ENCODE data around the gene MMAB. TPM values are rescaled to one million over a fixed set of nuclear protein-coding genes. Genes with fewer than 3 reads are reported as not detected.

MMAB gene
- total RNA-seq, 1 donor from 2014 or later: 24.7 TPM

GRCh38 chr12:109568486-109568885, 4.8 kb downstream of the MMAB start:
- Mint-ChIP-seq H3K4me1 (peaks cover 13% of the 10 kb centered on the region), H3K27ac (no peak overlapping the region), H3K27me3 (ENCODE audit: insufficient read depth, low read depth) (peaks cover 5% of the 10 kb centered on the region), H3K9me3 (no peaks in the 10 kb centered on the region), H3K4me3 (no peak overlapping the region), H3K36me3 (peaks cover 23% of the 10 kb centered on the region)
- no peak for DNase-seq (ENCODE audit: low spot score)
- no peaks in the 10 kb centered on the region for H3F3A ChIP-seq (ENCODE audit: low read depth)
- H3K27me3 ChIP-seq: no peaks in the 10 kb centered on the region
- TF ChIP-seq EZH2phosphoT487 (IDR thresholded peaks at IDR 0.05): no peak
- no peak for TF ChIP-seq CTCF (IDR thresholded peaks at IDR 0.05)
- no peak for TF ChIP-seq EZH2 (IDR thresholded peaks at IDR 0.05)
- no peak overlapping the region for H3K9ac ChIP-seq
- peaks cover 5% of the 10 kb centered on the region for H3K79me2 ChIP-seq (ENCODE audit: low read depth)
- no peaks in the 10 kb centered on the region for H3K36me3 ChIP-seq
- no peaks in the 10 kb centered on the region for H4K20me1 ChIP-seq (ENCODE audit: low read depth)
- no peak overlapping the region for H3K4me2 ChIP-seq
- H3K4me1 ChIP-seq: peaks cover 6% of the 10 kb centered on the region
- no peak overlapping the region for H3K4me3 ChIP-seq
- H3K9me3 ChIP-seq (ENCODE audit: low read depth): no peaks in the 10 kb centered on the region
- H2AFZ ChIP-seq (replicated peaks): no peak overlapping the region
- H3K27ac ChIP-seq: no peak overlapping the region

GRCh38 chr12:109567967-109568366, 5.3 kb downstream of the MMAB start:
- Mint-ChIP-seq H3K4me3 (no peak overlapping the region), H3K27ac (no peak overlapping the region)

DNA sequence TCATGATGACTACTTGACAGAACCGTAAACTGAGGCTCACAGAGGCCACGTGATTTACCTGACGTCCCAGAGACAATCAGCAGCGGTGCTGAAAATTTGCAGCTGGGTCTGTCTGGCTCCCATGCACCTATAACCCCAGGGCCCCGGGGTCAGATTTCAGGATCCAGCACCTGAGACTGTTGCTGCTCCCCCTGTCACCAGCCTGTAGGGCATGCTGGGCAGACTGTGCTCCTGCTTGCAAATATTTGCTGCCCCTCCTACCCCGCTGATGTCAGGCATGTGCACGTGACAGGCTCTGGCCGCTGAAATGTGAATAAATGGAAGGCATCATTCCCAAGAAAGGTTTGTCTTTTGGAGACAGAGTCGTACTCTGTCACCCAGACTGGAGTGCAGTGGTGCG, 6.0 kb downstream of the MMAB start:
- Histone ChIP-seq H3F3A (ENCODE audit: low read depth) (no peaks in the 10 kb centered on the region), H3K27me3 (no peaks in the 10 kb centered on the region), H2AFZ (replicated peaks) (no peak overlapping the region), H3K9ac (no peak overlapping the region), H3K9me3 (ENCODE audit: low read depth) (no peaks in the 10 kb centered on the region), H3K4me2 (no peak overlapping the region), H3K4me3 (no peak overlapping the region), H3K27ac (no peak overlapping the region), H3K4me1 (no peaks in the 10 kb centered on the region), H3K79me2 (ENCODE audit: low read depth) (no peaks in the 10 kb centered on the region), H3K36me3 (no peaks in the 10 kb centered on the region), H4K20me1 (ENCODE audit: low read depth) (no peaks in the 10 kb centered on the region)
- H3K4me3 Mint-ChIP-seq: no peak overlapping the region
- H3K27ac Mint-ChIP-seq: no peak overlapping the region
- peaks cover 5% of the 10 kb centered on the region for H3K4me1 Mint-ChIP-seq
- H3K9me3 Mint-ChIP-seq: no peaks in the 10 kb centered on the region
- H3K27me3 Mint-ChIP-seq (ENCODE audit: insufficient read depth, low read depth): peaks cover 4% of the 10 kb centered on the region
- no peak for DNase-seq (ENCODE audit: low spot score)
- TF ChIP-seq CTCF (IDR thresholded peaks at IDR 0.05) (no peak), EZH2phosphoT487 (IDR thresholded peaks at IDR 0.05) (no peak), EZH2 (IDR thresholded peaks at IDR 0.05) (no peak)
- H3K36me3 Mint-ChIP-seq: peaks cover 26% of the 10 kb centered on the region

More at GRCh38 chr12:109567967-109568366, 5.3 kb downstream of the MMAB start:
- H3F3A ChIP-seq (ENCODE audit: low read depth): no peaks in the 10 kb centered on the region
- Mint-ChIP-seq H3K4me1 (peaks cover 11% of the 10 kb centered on the region), H3K36me3 (peaks cover 23% of the 10 kb centered on the region), H3K27me3 (ENCODE audit: insufficient read depth, low read depth) (peaks cover 5% of the 10 kb centered on the region), H3K9me3 (no peaks in the 10 kb centered on the region)
- H2AFZ ChIP-seq (replicated peaks): no peak overlapping the region
- H3K9ac ChIP-seq: no peak overlapping the region
- H4K20me1 ChIP-seq (ENCODE audit: low read depth): no peaks in the 10 kb centered on the region
- no peaks in the 10 kb centered on the region for H3K36me3 ChIP-seq
- H3K27me3 ChIP-seq: no peaks in the 10 kb centered on the region
- no peak for DNase-seq (ENCODE audit: low spot score)
- peaks cover 6% of the 10 kb centered on the region for H3K4me1 ChIP-seq
- no peak overlapping the region for H3K4me2 ChIP-seq
- H3K9me3 ChIP-seq (ENCODE audit: low read depth): no peaks in the 10 kb centered on the region
- no peak for TF ChIP-seq EZH2phosphoT487 (IDR thresholded peaks at IDR 0.05)
- TF ChIP-seq CTCF (IDR thresholded peaks at IDR 0.05): no peak
- TF ChIP-seq EZH2 (IDR thresholded peaks at IDR 0.05): no peak
- no peak overlapping the region for H3K4me3 ChIP-seq
- H3K27ac ChIP-seq: no peak overlapping the region
- H3K79me2 ChIP-seq (ENCODE audit: low read depth): peaks cover 5% of the 10 kb centered on the region
